Chondrocyte (in vitro differentiated cells): Measurements from ENCODE around the gene OSBPL3. TPM values are rescaled to one million over a fixed set of nuclear protein-coding genes. Genes with fewer than 3 reads are reported as not detected.

Experiments
- DNase-seq: peaks from one replicate; pipeline ENCODE4 v3.0.0; 2021; ENCODE audit warnings: mixed read lengths, low spot score
- H3K27ac Mint-ChIP-seq: one replicate; pipeline ENCODE4 v1.8.0; 2021; ENCODE audit warnings: mild to moderate bottlenecking, moderate library complexity, mixed read lengths; ENCODE audit not compliant: unreplicated experiment
- H3K27me3 Mint-ChIP-seq: 2 replicates; pipeline ENCODE4 v1.8.0; 2021; ENCODE audit warnings: low read depth, mixed read lengths
- H3K36me3 Mint-ChIP-seq: 2 replicates; pipeline ENCODE4 v1.8.0; 2021; ENCODE audit warnings: low read depth, mixed read lengths
- H3K4me1 Mint-ChIP-seq: 2 replicates; pipeline ENCODE4 v1.8.0; 2021; ENCODE audit warnings: low read depth, mild to moderate bottlenecking, mixed read lengths
- H3K4me3 Mint-ChIP-seq: one replicate; pipeline ENCODE4 v1.8.0; 2021; ENCODE audit warnings: mild to moderate bottlenecking, moderate library complexity, mixed read lengths; ENCODE audit not compliant: unreplicated experiment
- H3K9me3 Mint-ChIP-seq: 2 replicates; pipeline ENCODE4 v1.8.0; 2021; ENCODE audit warnings: low read depth, mixed read lengths
- total RNA-seq: library from RNA; stranded (reverse); gene quantifications from 3 replicates; pipeline ENCODE4 v1.2.1, GENCODE V29; 2021
- TF ChIP-seq, protein P1 (sequence below): fragments of 200-600 bp; sonication (generic); IDR thresholded peaks from 2 replicates; pipeline ENCODE4 v1.5.0; 2021; ENCODE audit warnings: antibody characterized with exemption, mild to moderate bottlenecking, moderate library complexity

The OSBPL3 gene
- total RNA-seq, 1 donor from 2014 or later = 5.7 TPM

DNA sequence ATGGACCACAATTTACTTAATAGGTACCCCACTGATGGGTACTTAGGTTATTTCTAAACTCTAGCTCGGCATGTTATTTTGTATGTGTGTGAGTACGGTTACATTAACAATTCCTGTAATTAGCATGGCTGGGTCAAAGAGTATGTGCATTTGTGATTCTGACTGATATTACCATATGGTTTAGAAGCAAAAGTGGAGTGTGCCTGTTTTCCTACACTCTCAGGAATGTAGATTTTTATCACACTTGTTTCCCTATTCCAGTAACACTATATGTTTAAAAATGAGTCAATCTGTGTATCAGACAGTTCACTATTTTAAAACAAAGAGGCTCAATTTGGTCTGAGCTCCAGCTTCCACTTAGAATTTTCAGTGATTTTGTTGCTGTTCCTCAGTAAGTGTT, 178.1 kb downstream of the OSBPL3 start:
- DNase-seq = no peak
- Mint-ChIP-seq H3K4me1 (peaks cover 10% of the 10 kb centered on the region), H3K36me3 (peaks cover 5% of the 10 kb centered on the region), H3K4me3 (no peak overlapping the region), H3K27me3 (no peaks in the 10 kb centered on the region), H3K9me3 (no peaks in the 10 kb centered on the region), H3K27ac (no peak overlapping the region)
- TF ChIP-seq, protein P1, sequence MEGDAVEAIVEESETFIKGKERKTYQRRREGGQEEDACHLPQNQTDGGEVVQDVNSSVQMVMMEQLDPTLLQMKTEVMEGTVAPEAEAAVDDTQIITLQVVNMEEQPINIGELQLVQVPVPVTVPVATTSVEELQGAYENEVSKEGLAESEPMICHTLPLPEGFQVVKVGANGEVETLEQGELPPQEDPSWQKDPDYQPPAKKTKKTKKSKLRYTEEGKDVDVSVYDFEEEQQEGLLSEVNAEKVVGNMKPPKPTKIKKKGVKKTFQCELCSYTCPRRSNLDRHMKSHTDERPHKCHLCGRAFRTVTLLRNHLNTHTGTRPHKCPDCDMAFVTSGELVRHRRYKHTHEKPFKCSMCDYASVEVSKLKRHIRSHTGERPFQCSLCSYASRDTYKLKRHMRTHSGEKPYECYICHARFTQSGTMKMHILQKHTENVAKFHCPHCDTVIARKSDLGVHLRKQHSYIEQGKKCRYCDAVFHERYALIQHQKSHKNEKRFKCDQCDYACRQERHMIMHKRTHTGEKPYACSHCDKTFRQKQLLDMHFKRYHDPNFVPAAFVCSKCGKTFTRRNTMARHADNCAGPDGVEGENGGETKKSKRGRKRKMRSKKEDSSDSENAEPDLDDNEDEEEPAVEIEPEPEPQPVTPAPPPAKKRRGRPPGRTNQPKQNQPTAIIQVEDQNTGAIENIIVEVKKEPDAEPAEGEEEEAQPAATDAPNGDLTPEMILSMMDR = no peak

DNA sequence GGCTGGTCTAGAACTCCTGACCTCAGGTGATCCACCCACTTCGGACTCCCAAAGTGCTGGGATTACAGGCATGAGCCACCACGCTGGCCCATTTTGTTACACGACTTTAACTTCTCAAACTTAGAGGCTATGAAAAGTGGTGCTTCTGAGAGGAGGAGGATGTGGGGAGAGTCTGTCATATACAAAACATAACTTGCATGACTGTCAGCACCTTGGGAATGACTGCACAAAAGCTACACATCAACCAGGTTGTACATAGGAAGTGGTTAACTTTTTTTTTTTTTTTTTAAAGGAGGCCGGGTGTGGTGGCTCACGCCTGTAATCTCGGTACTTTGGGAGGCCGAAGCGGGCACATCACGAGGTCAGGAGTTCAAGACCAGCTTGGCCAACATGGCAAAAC, 179.3 kb downstream of the OSBPL3 start:
- Mint-ChIP-seq H3K4me3 (no peak overlapping the region), H3K27me3 (no peaks in the 10 kb centered on the region), H3K4me1 (peaks cover 10% of the 10 kb centered on the region), H3K27ac (no peak overlapping the region), H3K36me3 (peaks cover 3% of the 10 kb centered on the region), H3K9me3 (no peaks in the 10 kb centered on the region)
- TF ChIP-seq, protein P1 = no peak
- DNase-seq = no peak

DNA sequence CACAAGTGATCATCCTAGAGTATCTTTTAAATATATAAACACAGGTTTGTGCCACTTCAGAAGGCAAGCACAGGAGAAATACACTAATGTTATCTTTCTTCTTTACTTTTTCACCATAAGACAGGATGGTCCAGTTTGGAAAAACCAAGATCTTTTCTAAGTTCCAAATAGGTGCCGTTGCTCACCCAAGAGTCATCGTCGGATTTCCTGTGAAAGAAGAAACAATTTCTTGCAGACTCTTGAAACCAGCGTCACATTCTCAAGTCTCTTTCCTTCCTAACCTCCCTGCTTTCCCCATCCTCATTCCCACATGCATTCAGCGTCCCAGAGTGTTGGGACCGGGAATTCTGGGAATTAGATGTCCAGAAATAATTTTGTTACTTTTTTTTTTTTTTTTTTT, 179.9 kb downstream of the OSBPL3 start:
- Mint-ChIP-seq H3K4me3 (no peak overlapping the region), H3K36me3 (peaks cover 3% of the 10 kb centered on the region), H3K27ac (no peak overlapping the region), H3K9me3 (no peaks in the 10 kb centered on the region), H3K27me3 (no peaks in the 10 kb centered on the region), H3K4me1 (peaks cover 10% of the 10 kb centered on the region)
- TF ChIP-seq, protein P1 = no peak
- DNase-seq = no peak

DNA sequence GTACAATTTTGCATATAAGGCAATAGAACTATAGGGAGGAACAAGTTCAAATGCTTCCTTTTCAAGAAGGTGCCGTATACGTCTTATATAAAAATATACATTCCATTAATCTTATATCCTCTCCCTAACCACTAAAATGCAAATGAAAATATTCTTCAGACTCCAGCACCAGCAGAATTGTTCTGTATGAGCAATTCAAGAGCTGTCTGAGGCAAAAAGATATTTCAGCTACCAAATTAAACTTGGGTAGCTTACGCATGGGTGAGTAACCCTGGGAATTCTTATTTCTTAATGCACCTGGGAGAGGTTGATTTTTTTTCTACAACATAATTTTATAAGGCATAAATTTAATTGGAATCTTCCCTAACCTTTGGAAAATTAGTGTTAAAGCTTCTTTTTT, 180.5 kb downstream of the OSBPL3 start:
- H3K27ac Mint-ChIP-seq = no peak overlapping the region
- H3K9me3 Mint-ChIP-seq = no peaks in the 10 kb centered on the region
- H3K27me3 Mint-ChIP-seq = no peaks in the 10 kb centered on the region
- no peak overlapping the region for H3K4me3 Mint-ChIP-seq
- no peak for DNase-seq
- TF ChIP-seq, protein P1 = no peak
- H3K36me3 Mint-ChIP-seq = peaks cover 3% of the 10 kb centered on the region
- peaks cover 10% of the 10 kb centered on the region for H3K4me1 Mint-ChIP-seq

DNA sequence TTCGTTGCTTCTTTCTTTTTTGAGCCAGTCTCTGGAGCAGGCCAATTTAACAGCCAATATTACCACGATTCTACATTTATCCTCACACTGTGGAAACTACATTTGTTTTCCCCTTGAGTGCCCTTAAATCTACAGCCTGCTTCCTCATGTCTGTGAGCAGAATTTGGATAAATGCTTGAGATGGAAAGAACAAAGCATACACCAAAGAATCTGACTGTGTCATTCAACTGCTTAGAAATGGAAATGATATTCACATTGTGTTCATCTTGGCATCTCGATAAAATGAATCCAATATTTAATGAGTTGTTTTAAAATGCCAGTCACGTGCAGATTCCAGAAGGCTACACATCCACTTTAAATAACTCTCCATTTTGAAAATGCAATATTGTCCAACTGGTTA, 181.7 kb downstream of the OSBPL3 start:
- peaks cover 3% of the 10 kb centered on the region for H3K36me3 Mint-ChIP-seq
- TF ChIP-seq, protein P1 = no peak
- no peak overlapping the region for H3K4me3 Mint-ChIP-seq
- H3K9me3 Mint-ChIP-seq = no peaks in the 10 kb centered on the region
- peaks cover 10% of the 10 kb centered on the region for H3K4me1 Mint-ChIP-seq
- no peaks in the 10 kb centered on the region for H3K27me3 Mint-ChIP-seq
- no peak overlapping the region for H3K27ac Mint-ChIP-seq
- no peak for DNase-seq
